Measurements from ENCODE around the gene CENATAC.
A peak's percentile ranks its signal among the peaks of the same experiment; 100 is the strongest.
"Not testable (repeated sequence)": the region's sequence is repeated elsewhere in the genome, so short reads cannot be mapped to it uniquely, and the experiment has no call there.

The CENATAC gene

GRCh38 chr11:118997627-118998387 lies at the start of gene CENATAC:
CENATAC (plus strand) TSS chr11:118998138; CDS start chr11:118998198, 60 bp downstream.
- DNase-seq (ENCODE audit: low read depth), result peak; percentile 85

GRCh38 chr11:118953265-118953664 lies 44.7 kb upstream of the CENATAC start:
- no peak for DNase-seq (ENCODE audit: low read depth)

GRCh38 chr11:118953976-118954375 lies 44.0 kb upstream of the CENATAC start:
- DNase-seq (ENCODE audit: low read depth), result not testable (repeated sequence)

- peak; percentile 64 for DNase-seq (ENCODE audit: low read depth)
Measured at GRCh38 chr11:118956094-118956846, 41.7 kb upstream of the CENATAC start, which contains the start of gene UPK2. UPK2 (plus strand) TSS chr11:118956298; CDS start chr11:118956351, 53 bp downstream.

- no peak for DNase-seq (ENCODE audit: low read depth)
Measured at GRCh38 chr11:118956847-118957469, 41.0 kb upstream of the CENATAC start.

- no peak for DNase-seq (ENCODE audit: low read depth)
Measured at GRCh38 chr11:118957549-118957948, 40.4 kb upstream of the CENATAC start.

- no peak for DNase-seq (ENCODE audit: low read depth)
Measured at GRCh38 chr11:118957968-118958367, 40.0 kb upstream of the CENATAC start.

GRCh38 chr11:118958577-118958976 lies 39.4 kb upstream of the CENATAC start:
- DNase-seq (ENCODE audit: low read depth), result no peak

GRCh38 chr11:118961189-118961588 lies 36.7 kb upstream of the CENATAC start:
- no peak for DNase-seq (ENCODE audit: low read depth)

- DNase-seq (ENCODE audit: low read depth), result no peak
Measured at GRCh38 chr11:118961591-118961990, 36.3 kb upstream of the CENATAC start.

- DNase-seq (ENCODE audit: low read depth), result not testable (repeated sequence)
Measured at GRCh38 chr11:118969508-118969907, 28.4 kb upstream of the CENATAC start.

- no peak for DNase-seq (ENCODE audit: low read depth)
Measured at GRCh38 chr11:118971646-118972045, 26.3 kb upstream of the CENATAC start, which contains the start of gene FOXR1. FOXR1 (plus strand) TSS chr11:118971761; CDS start chr11:118971932, 171 bp downstream.

GRCh38 chr11:118973985-118974384 lies 24.0 kb upstream of the CENATAC start:
- DNase-seq (ENCODE audit: low read depth), result no peak

- no peak for DNase-seq (ENCODE audit: low read depth)
Measured at GRCh38 chr11:118975771-118976709, 21.9 kb upstream of the CENATAC start.

- no peak for DNase-seq (ENCODE audit: low read depth)
Measured at GRCh38 chr11:118979434-118979833, 18.5 kb upstream of the CENATAC start.

GRCh38 chr11:118980191-118980881 lies 17.6 kb upstream of the CENATAC start:
- DNase-seq (ENCODE audit: low read depth), result no peak

- not testable (repeated sequence) for DNase-seq (ENCODE audit: low read depth)
Measured at GRCh38 chr11:118984337-118984736, 13.6 kb upstream of the CENATAC start.

GRCh38 chr11:118984825-118985224 lies 13.1 kb upstream of the CENATAC start:
- no peak for DNase-seq (ENCODE audit: low read depth)

- no peak for DNase-seq (ENCODE audit: low read depth)
Measured at GRCh38 chr11:118988280-118988679, 9.7 kb upstream of the CENATAC start.

GRCh38 chr11:118991486-118992038 lies 6.4 kb upstream of the CENATAC start:
- DNase-seq (ENCODE audit: low read depth), result not testable (repeated sequence)
